ENCODE data around the gene RBMS1.
"Not testable (repeated sequence)": the region's sequence is repeated elsewhere in the genome, so short reads cannot be mapped to it uniquely, and the experiment has no call there.

The RBMS1 gene

GRCh38 chr2:160431441-160431840, 62.2 kb downstream of the RBMS1 start:
- DNase-seq = no peak

GRCh38 chr2:160430001-160430344, 63.6 kb downstream of the RBMS1 start:
- DNase-seq = no peak

DNA sequence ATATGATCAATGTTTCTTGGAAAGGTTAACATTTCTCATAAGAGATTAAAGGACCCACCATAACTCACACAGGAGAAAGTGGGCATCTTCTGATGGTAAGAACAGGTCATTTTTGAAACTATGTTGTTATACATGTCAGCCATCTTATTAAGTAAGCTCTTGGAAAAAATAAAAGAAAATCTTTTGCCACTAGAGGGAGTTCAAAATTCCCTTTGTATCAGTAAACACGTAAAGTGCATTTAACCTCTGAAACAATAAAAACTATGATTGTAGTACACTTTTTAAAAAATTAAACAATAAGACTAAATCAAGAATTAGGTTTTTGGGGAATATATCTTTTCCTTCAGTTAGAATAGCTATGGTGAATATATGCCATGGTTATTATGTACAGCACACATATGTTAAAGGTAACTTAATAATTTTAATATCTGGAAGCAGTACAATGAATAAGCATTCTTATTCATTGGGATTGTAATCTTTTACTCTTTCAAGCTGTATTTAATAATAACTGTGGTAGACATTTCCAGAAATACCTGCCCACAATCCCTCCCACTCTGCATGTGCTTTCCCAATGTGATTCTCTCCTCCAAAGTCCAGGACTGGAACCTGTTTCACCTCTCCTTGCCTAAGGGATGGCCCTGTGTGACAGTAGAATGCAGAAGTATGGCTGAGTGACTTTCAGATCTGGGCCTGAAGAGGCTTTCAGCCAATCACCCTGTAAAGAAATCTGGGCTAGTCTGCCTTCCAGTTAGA, 64.2 kb downstream of the RBMS1 start:
- no peak for DNase-seq

GRCh38 chr2:160428405-160428763, 65.2 kb downstream of the RBMS1 start:
- no peak for DNase-seq

GRCh38 chr2:160427629-160428404, 65.8 kb downstream of the RBMS1 start:
- no peak for DNase-seq

- DNase-seq = no peak
Measured at GRCh38 chr2:160426604-160427003, 67.0 kb downstream of the RBMS1 start.

DNA sequence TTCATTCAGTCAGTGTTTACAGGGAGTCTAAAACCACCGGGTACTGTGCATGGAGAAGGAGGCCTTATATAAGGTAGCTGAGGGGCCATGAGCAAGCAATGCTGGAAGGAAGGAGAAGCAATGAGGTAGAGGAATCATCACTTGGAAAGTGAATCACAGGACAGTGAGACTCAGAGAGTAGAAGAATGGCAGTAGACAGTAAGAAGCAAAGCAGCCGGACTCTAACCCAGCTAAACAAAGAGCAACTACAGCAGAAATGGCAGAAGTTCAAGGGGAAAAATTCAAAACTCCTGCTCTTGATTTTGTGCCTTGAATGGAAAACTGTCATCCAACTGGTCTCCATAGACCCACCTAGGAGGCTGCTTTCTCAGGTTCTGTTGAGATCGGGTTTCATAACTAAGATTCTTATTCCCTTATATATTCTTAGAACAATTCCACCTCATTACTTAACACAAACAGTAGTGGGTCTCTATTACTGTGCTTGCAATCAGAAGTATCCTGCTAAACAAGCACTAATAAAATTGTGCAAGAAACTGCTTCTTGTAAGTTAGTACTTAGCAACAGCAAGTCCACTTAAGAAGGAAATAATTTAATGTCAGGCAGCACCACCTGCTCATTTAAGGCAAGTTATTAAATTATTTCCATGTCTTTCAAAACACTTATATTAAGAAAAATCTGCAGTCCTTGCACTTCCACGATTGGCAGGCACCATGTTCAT, 68.0 kb downstream of the RBMS1 start:
- DNase-seq = no peak

DNA sequence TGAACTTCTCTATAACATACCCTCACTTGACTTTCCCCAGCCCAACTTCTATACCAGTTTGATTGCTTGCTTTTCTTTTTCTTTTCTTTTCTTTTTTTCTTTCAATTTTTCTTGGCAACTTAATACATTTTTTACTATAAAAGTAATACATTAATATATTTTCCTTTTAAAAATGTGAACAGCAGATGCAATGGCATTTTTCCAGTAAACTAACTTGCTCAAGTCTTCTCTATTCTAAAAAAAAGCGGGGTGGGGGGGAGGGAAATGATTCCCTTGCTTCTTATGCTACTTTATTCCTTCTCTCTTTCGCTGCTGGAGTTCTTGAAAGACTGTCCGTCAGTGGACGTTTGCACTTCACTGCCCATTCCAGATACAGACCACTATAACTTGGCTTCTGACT, 70.5 kb downstream of the RBMS1 start:
- DNase-seq = no peak

GRCh38 chr2:160421646-160422501, 71.7 kb downstream of the RBMS1 start:
- not testable (repeated sequence) for DNase-seq

DNA sequence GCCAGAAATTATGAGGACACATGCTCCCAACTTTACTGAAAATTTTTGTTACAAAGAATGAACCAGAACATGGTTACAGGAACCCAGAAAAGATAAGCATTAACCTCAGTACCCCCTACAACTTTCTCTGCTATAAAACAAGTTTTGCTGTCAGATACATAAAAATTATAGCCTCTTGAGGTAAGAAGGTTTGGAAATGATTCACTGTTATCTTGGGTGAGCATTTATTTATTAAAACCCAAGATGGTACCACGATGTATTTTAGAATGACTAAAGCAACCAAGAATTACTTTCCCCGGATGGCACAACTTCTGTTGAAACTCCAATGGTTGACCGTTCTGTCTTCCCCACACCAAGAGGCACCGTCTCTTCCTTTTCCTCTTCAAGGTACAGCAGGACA, 72.9 kb downstream of the RBMS1 start:
- DNase-seq = no peak

DNA sequence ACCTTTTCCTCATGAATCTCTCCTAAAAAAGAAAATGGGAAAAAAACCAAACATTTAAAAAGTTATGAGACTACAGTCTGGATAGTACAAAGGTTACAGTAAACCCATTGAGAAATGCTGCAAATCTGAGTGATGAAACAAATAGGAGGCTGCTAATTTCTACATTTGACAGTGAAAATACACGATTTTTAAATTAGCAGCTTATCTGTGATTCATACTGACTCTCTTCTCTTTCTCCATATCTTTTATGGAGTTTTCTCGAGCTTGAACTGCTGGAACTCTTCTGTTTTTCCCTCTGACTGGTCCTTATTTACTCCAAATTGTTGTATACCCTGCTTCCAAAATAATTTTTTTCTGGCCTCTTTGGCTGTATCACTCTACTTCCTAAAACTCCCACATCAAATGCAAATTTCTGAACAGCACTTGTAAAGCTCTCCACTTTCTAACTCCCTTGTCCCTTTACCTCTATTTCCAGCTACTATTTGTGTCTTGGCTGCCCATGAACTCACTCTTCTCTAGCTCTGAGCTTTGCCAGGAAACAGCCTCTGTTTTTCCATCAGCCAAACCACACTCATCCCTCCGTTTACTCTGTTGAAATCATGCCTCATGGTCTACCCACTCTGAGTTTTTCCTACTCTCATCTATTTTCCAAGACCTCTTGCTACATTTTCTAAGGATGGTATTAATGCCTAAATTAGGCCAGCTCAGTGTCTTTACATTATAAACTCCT, 73.7 kb downstream of the RBMS1 start:
- no peak for DNase-seq

DNA sequence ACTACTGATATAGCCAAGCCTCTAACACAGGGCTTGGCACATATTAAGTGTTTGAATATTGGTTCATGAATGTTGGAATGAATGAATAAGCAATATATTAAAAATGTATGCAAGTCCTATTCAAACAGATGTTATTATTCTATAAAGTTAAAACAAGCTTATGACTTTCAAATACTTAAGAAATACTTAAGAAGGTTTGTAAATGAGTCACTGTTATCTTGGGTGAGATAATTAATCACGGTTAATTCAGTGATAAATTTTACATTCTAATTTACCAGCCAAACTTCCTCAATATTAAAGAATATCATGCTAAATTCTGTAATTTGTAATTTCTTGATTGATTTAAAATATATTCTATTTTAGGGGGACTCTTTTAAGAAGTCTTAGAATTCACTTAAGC, 74.8 kb downstream of the RBMS1 start:
- DNase-seq = no peak

GRCh38 chr2:160418398-160418765, 75.2 kb downstream of the RBMS1 start:
- DNase-seq = no peak

- no peak for DNase-seq
Measured at GRCh38 chr2:160417745-160418397, 75.7 kb downstream of the RBMS1 start.

DNA sequence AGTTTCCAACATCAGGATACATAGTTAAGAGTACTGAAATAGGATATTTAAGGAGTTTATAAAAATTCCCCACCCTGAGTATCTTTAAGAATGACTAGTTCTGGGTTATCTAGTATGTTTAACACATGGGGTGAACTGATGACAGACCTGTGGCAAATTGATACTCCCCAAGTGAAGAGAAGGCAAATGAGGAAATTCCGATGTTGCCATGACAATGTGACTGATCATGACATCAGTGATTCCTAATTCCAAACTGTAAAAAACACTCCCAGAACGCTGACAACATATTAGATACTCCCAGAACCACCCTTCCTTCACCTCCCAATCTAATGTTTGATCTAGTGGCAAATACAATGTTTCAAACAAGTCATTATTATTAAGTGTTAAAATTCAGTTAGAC, 77.6 kb downstream of the RBMS1 start:
- no peak for DNase-seq

DNA sequence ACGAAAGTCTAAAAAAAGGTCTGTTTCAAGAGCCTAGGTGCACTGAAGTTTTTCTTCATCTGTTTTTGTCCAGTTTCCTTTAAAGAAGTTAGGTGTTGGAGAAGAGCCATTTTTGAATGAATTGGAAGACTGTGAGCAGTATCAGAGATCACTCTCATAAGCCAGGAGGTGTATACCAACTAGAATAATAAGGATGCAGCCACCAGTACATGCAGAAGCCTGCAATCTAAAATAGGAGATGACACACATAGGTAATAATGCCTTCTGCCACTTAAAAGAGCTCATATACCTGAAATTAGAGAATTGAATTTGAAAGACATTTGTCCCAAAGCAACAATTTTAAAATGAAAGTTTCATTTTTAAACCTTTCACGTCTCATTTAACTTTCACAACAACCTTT, 81.7 kb downstream of the RBMS1 start:
- DNase-seq = no peak

DNA sequence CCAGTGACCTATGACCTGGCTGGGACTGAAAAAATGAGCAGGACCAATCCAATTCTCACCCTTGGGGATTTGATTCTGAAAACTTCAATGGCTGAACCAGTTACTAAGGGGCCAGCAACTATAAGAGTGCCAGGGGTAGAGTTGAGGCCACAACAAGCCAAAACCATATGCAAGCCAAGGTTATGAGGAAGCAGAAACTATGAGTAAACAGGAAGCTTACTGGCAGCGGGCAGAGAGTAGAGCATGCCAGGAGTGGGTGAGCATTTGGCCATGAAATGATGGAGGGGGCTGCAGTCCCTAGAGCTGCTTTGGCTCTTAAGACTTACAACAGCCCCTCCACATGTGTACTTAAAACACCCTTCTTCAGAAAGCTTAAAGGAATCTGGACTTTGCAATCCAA, 82.4 kb downstream of the RBMS1 start:
- DNase-seq = peak; percentile 17

- DNase-seq = no peak
Measured at GRCh38 chr2:160409480-160409879, 84.1 kb downstream of the RBMS1 start.

- DNase-seq = no peak
Measured at GRCh38 chr2:160408959-160409291, 84.7 kb downstream of the RBMS1 start.

DNA sequence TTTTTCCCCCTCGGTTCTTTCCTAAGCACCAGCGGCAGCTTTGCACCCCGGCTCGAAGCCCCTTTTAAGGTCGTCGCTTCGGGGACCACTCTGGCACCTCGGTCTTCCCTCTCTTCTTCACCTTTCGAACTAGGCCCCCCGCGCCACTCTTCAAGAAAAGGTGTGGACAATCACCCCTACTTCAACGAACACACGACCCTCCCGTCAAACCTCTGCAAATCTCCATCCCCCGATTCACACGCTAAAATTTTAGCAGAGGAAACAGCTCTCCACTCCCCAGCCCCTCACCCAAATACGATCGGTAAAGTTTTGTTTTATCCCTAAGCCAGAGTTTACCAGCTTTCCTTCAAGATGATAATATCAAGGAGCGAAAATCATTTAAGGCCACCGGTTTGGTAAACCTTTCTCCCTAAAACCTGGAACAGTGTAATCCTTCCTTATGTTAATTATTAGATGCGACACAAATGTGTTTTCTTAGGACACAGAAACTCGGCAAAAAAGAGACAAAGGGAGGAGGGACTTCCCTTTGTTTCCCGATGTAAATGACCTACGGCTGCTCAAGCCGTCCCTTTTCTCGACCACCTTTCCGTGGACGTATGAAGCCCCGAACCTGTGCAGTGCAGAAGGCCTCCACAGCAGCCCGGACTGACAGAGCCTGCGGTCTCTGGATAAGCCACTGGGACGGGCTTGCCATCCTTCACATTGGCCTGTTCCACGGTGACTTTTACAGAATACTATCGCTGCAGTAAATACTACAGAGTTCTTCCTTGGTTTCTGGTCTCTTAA, 85.2 kb downstream of the RBMS1 start:
- DNase-seq = no peak
